Measurements from ENCODE around the gene SNED1. TPM values are rescaled to one million over a fixed set of nuclear protein-coding genes. Genes with fewer than 3 reads are reported as not detected.

Gene SNED1
- total and polyA plus RNA-seq, 12 donors = 3.9 to 12.7 (median 6.3) TPM

- DNase-seq = no peak
- no peak for TF ChIP-seq CTCF (IDR thresholded peaks at IDR 0.05)
- 93% methylated on average over 21 of the region's 21 CpGs for WGBS, 2 donors
Measured at GRCh38 chr2:241066171-241066892, 67.9 kb downstream of the SNED1 start.

GRCh38 chr2:241066893-241067341 is 68.5 kb downstream of the SNED1 start:
- no peak for DNase-seq
- Histone ChIP-seq H3K4me1 (peaks cover 0 to 4% (median 0%) of the 10 kb centered on the region in 9 donors), H3K9me3 (no peaks in the 10 kb centered on the region), H3K36me3 (peaks cover 0 to 60% (median 0%) of the 10 kb centered on the region in 9 donors), H3K27ac (no peak overlapping the region), H3K4me3 (no peak overlapping the region), H3K27me3 (peaks cover 0 to 9% (median 0%) of the 10 kb centered on the region in 7 donors)
- ATAC-seq = no peak
- no peak for TF ChIP-seq CTCF (IDR thresholded peaks at IDR 0.05)
- 72 to 80% methylated on average over 15 of the region's 15 CpGs for WGBS, 2 donors
- intact Hi-C loops (cut with DNase I) = no loop called here

More at GRCh38 chr2:241066171-241066892, 67.9 kb downstream of the SNED1 start:
- ATAC-seq = no peak
- H3K4me1 ChIP-seq = peaks cover 0 to 4% (median 0%) of the 10 kb centered on the region in 9 donors
- H3K36me3 ChIP-seq = peaks cover 0 to 55% (median 0%) of the 10 kb centered on the region in 9 donors
- intact Hi-C loops (cut with DNase I) = no loop called here
- H3K27me3 ChIP-seq = peaks cover 0 to 9% (median 0%) of the 10 kb centered on the region in 7 donors
- H3K4me3 ChIP-seq = no peak overlapping the region
- H3K27ac ChIP-seq = no peak overlapping the region
- H3K9me3 ChIP-seq = no peaks in the 10 kb centered on the region

GRCh38 chr2:241067501-241068135 is 69.2 kb downstream of the SNED1 start:
- no peak overlapping the region for H3K27ac ChIP-seq
- H3K9me3 ChIP-seq = no peaks in the 10 kb centered on the region
- no peak overlapping the region for H3K4me3 ChIP-seq
- 91 to 93% methylated on average over 21 of the region's 21 CpGs for WGBS, 2 donors
- TF ChIP-seq CTCF (IDR thresholded peaks at IDR 0.05) = no peak
- H3K36me3 ChIP-seq = peaks cover 0 to 67% (median 0%) of the 10 kb centered on the region in 9 donors
- intact Hi-C loops (cut with DNase I) = no loop called here
- H3K4me1 ChIP-seq = peaks cover 0 to 4% (median 0%) of the 10 kb centered on the region in 9 donors
- DNase-seq (no peak), ATAC-seq (no peak)
- peaks cover 0 to 9% (median 0%) of the 10 kb centered on the region in 7 donors for H3K27me3 ChIP-seq

- H3K4me3 ChIP-seq = no peak overlapping the region
- intact Hi-C loops (cut with DNase I) = no loop called here
- H3K36me3 ChIP-seq = peaks cover 0 to 73% (median 3%) of the 10 kb centered on the region in 9 donors
- no peak for TF ChIP-seq CTCF (IDR thresholded peaks at IDR 0.05)
- ATAC-seq (no peak), DNase-seq (no peak)
- H3K27ac ChIP-seq = no peak overlapping the region
- peaks cover 0 to 5% (median 0%) of the 10 kb centered on the region in 7 donors for H3K27me3 ChIP-seq
- H3K9me3 ChIP-seq = no peaks in the 10 kb centered on the region
- H3K4me1 ChIP-seq = peaks cover 0 to 4% (median 0%) of the 10 kb centered on the region in 9 donors
- 83 to 91% methylated on average over 25 of the region's 25 CpGs for WGBS, 2 donors
Measured at GRCh38 chr2:241068136-241068941, 69.9 kb downstream of the SNED1 start.
